Panc1 (cell line): ENCODE data around the gene ATE1. TPM values are rescaled to one million over a fixed set of nuclear protein-coding genes. Genes with fewer than 3 reads are reported as not detected.

Experiments
- ATAC-seq: fragments of 200-7000 bp; cut with Tn5 transposase; 2 replicates; pipeline ENCODE4 v1.9.1; 2020; ENCODE audit warnings: mild to moderate bottlenecking, moderate library complexity
- BruUV-seq: library from RNA; stranded (reverse); fragments of 400-500 nt; replicated peaks from 2 replicates; lab custom pipeline; 2021; lab: Mats Ljungman, UMichigan
- CTCF ChIA-PET: fragments of 300-600 bp; sonication (Branson Sonifier 250); formaldehyde crosslinking; loops from one replicate; lab custom pipeline; 2022; ENCODE audit warnings: antibody characterized with exemption; lab: Charles Lee
- POLR2A ChIA-PET: fragments of 300-600 bp; sonication (Branson Sonifier 250); formaldehyde crosslinking; loops from one replicate; lab custom pipeline; 2022; ENCODE audit warnings: antibody characterized with exemption; lab: Charles Lee
- DNase-seq: peaks from one replicate; pipeline ENCODE4 v3.0.0-alpha.2; 2010; ENCODE audit warnings: low read depth, low spot score
- H3K27ac ChIP-seq: 2 replicates; pipeline ENCODE4 v1.5.1; 2011; ENCODE audit warnings: mild to moderate bottlenecking, low read length, inconsistent platforms
- H3K27me3 ChIP-seq: fragments of 200-500 bp; sonication (Bioruptor generic); 2 replicates; pipeline ENCODE4 v1.6.0; 2014; ENCODE audit warnings: low read length, inconsistent platforms; ENCODE audit not compliant: control insufficient read depth, insufficient read depth
- H3K36me3 ChIP-seq: fragments of 200-500 bp; sonication (Bioruptor generic); 2 replicates; pipeline ENCODE4 v1.5.1; 2014; ENCODE audit warnings: inconsistent platforms, mild to moderate bottlenecking, low read length, moderate library complexity; ENCODE audit not compliant: control insufficient read depth, insufficient read depth
- H3K4me1 ChIP-seq: 2 replicates; pipeline ENCODE4 v1.5.1; 2011; ENCODE audit warnings: inconsistent platforms, mild to moderate bottlenecking, low read length, moderate library complexity; ENCODE audit not compliant: control insufficient read depth, insufficient read depth
- H3K4me3 ChIP-seq, 2 experiments: 2 replicates each; pipeline ENCODE4 v1.5.1; 2011 to 2012; ENCODE audit warnings: low read depth in 2 of 2, low read length in 2 of 2, mild to moderate bottlenecking in 2 of 2, inconsistent platforms in 1 of 2, moderate library complexity in 1 of 2
- H3K9me3 ChIP-seq: fragments of 200-500 bp; sonication (Bioruptor generic); 2 replicates; pipeline ENCODE4 v1.5.1; 2014; ENCODE audit warnings: low read depth, mild to moderate bottlenecking, inconsistent platforms, low read length, moderate library complexity; ENCODE audit not compliant: control insufficient read depth, insufficient read depth
- CTCF ChIP-seq: fragments of 450-650 bp; IDR thresholded peaks from 2 replicates; pipeline ENCODE4 v1.5.1; 2017; ENCODE audit warnings: mild to moderate bottlenecking
- POLR2AphosphoS5 ChIP-seq: IDR thresholded peaks from 2 replicates; pipeline ENCODE4 v1.6.1; 2012; ENCODE audit warnings: mild to moderate bottlenecking, low read depth, low read length, moderate library complexity
- REST ChIP-seq, 2 experiments: IDR thresholded peaks; 2 replicates each; pipeline ENCODE4 v1.6.1; 2011 to 2012; ENCODE audit warnings: low read depth in 2 of 2, control low read depth in 1 of 2, low read length in 1 of 2, mild to moderate bottlenecking in 1 of 2, moderate library complexity in 1 of 2; ENCODE audit not compliant: insufficient read depth in 1 of 2
- SIN3A ChIP-seq: IDR thresholded peaks from 2 replicates; pipeline ENCODE4 v1.6.1; 2012; ENCODE audit warnings: low read depth, mild to moderate bottlenecking, low read length, moderate library complexity, borderline replicate concordance; ENCODE audit not compliant: insufficient read depth
- TCF7L2 ChIP-seq: IDR thresholded peaks from 2 replicates; pipeline ENCODE4 v1.6.1; 2011; ENCODE audit warnings: mild to moderate bottlenecking, low read depth, low read length, inconsistent platforms
- in situ Hi-C: cut with HindIII; loops from 2 replicates; pipeline ENCODE4 v1.10.0; 2016; ENCODE audit warnings: low sequenced_read_pairs, low pct_unique_long_range_greater_than_20kb
- intact Hi-C: fragments of 100-400 bp; cut with micrococcal nuclease; formaldehyde crosslinking; loops from one replicate; pipeline ENCODE4 v1.10.0; 2022; ENCODE audit not compliant: unreplicated experiment
- total RNA-seq: library from RNA; stranded (reverse); gene quantifications from one replicate; pipeline ENCODE4 v1.2.1, GENCODE V29; 2021; ENCODE audit not compliant: unreplicated experiment

ATE1 gene
- total RNA-seq, 1 experiment from 2014 or later: 45.5 TPM

GRCh38 chr10:121843379-121843778, 84.5 kb downstream of the ATE1 start:
- no peak for ATAC-seq
- intact Hi-C loops (no loop called here), in situ Hi-C loops (no loop called here)
- Histone ChIP-seq H3K4me1 (no peaks in the 10 kb centered on the region), H3K27me3 (no peaks in the 10 kb centered on the region), H3K36me3 (no peaks in the 10 kb centered on the region), H3K27ac (no peak overlapping the region), H3K4me3 (no peak overlapping the region), H3K9me3 (no peaks in the 10 kb centered on the region)
- CTCF ChIA-PET: no interaction called here
- no TSS peak for BruUV-seq
- DNase-seq: no peak
- POLR2A ChIA-PET: no interaction called here
- TF ChIP-seq POLR2AphosphoS5: no peak
- TF ChIP-seq TCF7L2: no peak
- TF ChIP-seq CTCF: no peak
- TF ChIP-seq SIN3A: no peak
- TF ChIP-seq REST (IDR thresholded peaks at IDR 0.05; ENCODE audit: insufficient read depth in 1 of 2, low read depth in 2 of 2, low read length in 1 of 2): no peak

GRCh38 chr10:121841862-121842261, 86.0 kb downstream of the ATE1 start:
- no peak for ATAC-seq
- CTCF ChIA-PET: no interaction called here
- POLR2A ChIA-PET: no interaction called here

More at GRCh38 chr10:121841862-121842261, 86.0 kb downstream of the ATE1 start:
- in situ Hi-C loops: no loop called here
- DNase-seq: no peak
- no peak for TF ChIP-seq REST (IDR thresholded peaks at IDR 0.05; ENCODE audit: insufficient read depth in 1 of 2, low read depth in 2 of 2, low read length in 1 of 2)
- no peak for TF ChIP-seq TCF7L2
- no peak for TF ChIP-seq POLR2AphosphoS5
- TF ChIP-seq CTCF: no peak
- no peak for TF ChIP-seq SIN3A
- H3K4me1 ChIP-seq: no peaks in the 10 kb centered on the region
- H3K9me3 ChIP-seq: no peaks in the 10 kb centered on the region
- no peak overlapping the region for H3K27ac ChIP-seq
- intact Hi-C loops: no loop called here
- BruUV-seq: no TSS peak
- no peaks in the 10 kb centered on the region for H3K27me3 ChIP-seq
- no peaks in the 10 kb centered on the region for H3K36me3 ChIP-seq
- no peak overlapping the region for H3K4me3 ChIP-seq
